Measurements from ENCODE around the gene PEF1. TPM values are rescaled to one million over a fixed set of nuclear protein-coding genes. Genes with fewer than 3 reads are reported as not detected.
"Not testable (repeated sequence)": the region's sequence is repeated elsewhere in the genome, so short reads cannot be mapped to it uniquely, and the experiment has no call there.

PEF1 gene
- total RNA-seq, 2 experiments from 2014 or later, result 50.4 to 51.6 TPM

DNA sequence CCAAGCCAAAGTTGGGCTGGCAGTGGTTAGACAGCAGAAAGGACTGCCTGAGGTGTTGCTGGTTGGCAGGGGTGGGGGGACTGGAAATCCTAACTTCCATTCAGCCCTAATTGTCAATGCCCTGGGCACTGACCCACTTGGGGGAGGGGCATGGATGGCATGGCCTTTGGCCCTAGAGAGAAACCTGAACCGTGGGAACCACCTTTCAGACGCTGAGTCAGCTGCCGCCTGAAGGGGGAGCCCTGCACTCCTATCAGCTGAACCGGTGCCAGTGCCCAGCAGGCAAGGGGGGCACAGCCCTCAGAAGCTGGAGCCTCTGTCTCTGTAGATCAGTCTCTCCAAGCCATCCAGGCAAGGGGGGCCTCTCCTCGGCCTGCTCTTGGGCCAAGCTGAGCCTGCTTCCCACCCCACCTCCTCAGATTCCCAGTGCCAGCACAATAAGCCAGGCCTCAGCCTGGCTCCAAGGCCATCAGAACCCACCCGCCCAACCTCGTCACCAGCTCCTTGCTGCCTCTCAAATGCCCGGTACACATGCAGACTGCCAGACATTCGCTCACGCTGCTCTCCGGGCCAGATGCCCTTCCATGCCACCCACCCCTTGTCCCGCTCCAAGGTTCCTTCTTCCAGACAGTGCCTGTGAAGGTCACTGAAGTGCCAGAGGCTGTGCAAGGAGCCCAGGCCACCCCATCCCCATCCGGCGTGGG lies 56.8 kb downstream of the PEF1 start:
- Mint-ChIP-seq H3K36me3 (ENCODE audit: low read depth) (no peaks in the 10 kb centered on the region), H3K4me3 (no peak overlapping the region), H3K27me3 (peaks cover 13% of the 10 kb centered on the region), H3K27ac (no peak overlapping the region), H3K9me3 (no peaks in the 10 kb centered on the region), H3K4me1 (peaks cover 4% of the 10 kb centered on the region)
- DNase-seq, result peak; percentile 52
- POLR2A ChIA-PET, result no interaction called here
- CTCF ChIA-PET, result interaction anchor here (0.8 to 1.5 kb wide), 3 partner anchors 9 to 201 kb away, joined by 3 read pairs; no protein-coding TSS in a partner anchor

GRCh38 chr1:31587328-31587699 lies 57.4 kb downstream of the PEF1 start:
- H3K9me3 Mint-ChIP-seq; H3K36me3 Mint-ChIP-seq (ENCODE audit: low read depth); H3K4me3 Mint-ChIP-seq; DNase-seq; H3K4me1 Mint-ChIP-seq; POLR2A ChIA-PET; H3K27ac Mint-ChIP-seq: not testable (repeated sequence)
- peaks cover 13% of the 10 kb centered on the region for H3K27me3 Mint-ChIP-seq
- CTCF ChIA-PET, result interaction anchor here (0.8 to 1.5 kb wide), 2 partner anchors 9 to 193 kb away, joined by 3 read pairs; no protein-coding TSS in a partner anchor

DNA sequence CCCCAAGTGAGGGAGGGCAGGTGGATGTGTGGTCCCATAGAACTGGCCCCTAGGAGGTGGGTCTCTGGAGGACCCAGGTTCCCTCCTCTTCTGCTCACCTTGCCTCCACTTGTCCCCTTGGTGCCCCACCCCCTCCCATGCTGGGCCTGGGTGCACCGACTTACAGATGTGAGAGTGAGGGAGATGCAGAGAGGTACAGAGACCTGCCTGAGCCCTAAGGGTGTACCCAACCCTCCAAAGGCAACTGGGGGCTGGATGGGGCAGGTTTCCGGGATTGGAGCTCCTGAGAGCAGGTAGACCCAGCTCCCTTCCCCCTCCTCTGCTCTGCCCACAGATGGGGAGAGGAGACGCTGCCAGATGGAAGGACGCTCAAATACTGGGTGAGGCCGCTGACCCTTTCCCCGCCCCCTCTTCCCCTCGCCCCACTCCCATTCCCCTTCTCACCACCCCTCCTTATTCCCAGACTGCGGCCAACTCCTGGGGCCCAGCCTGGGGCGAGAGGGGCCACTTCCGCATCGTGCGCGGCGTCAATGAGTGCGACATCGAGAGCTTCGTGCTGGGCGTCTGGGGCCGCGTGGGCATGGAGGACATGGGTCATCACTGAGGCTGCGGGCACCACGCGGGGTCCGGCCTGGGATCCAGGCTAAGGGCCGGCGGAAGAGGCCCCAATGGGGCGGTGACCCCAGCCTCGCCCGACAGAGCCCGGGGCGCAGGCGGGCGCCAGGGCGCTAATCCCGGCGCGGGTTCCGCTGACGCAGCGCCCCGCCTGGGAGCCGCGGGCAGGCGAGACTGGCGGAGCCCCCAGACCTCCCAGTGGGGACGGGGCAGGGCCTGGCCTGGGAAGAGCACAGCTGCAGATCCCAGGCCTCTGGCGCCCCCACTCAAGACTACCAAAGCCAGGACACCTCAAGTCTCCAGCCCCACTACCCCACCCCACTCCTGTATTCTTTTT lies 58.0 kb downstream of the PEF1 start:
- DNase-seq, result no peak
- CTCF ChIA-PET, result interaction anchor here (1.5 kb wide), 1 partner anchor 192 kb away, joined by 3 read pairs; no protein-coding TSS in a partner anchor
- H3K9me3 Mint-ChIP-seq, result no peaks in the 10 kb centered on the region
- no peak overlapping the region for H3K4me3 Mint-ChIP-seq
- H3K36me3 Mint-ChIP-seq (ENCODE audit: low read depth), result no peaks in the 10 kb centered on the region
- POLR2A ChIA-PET, result no interaction called here
- H3K27ac Mint-ChIP-seq, result no peak overlapping the region
- peaks cover 4% of the 10 kb centered on the region for H3K4me1 Mint-ChIP-seq
- H3K27me3 Mint-ChIP-seq, result peaks cover 8% of the 10 kb centered on the region

DNA sequence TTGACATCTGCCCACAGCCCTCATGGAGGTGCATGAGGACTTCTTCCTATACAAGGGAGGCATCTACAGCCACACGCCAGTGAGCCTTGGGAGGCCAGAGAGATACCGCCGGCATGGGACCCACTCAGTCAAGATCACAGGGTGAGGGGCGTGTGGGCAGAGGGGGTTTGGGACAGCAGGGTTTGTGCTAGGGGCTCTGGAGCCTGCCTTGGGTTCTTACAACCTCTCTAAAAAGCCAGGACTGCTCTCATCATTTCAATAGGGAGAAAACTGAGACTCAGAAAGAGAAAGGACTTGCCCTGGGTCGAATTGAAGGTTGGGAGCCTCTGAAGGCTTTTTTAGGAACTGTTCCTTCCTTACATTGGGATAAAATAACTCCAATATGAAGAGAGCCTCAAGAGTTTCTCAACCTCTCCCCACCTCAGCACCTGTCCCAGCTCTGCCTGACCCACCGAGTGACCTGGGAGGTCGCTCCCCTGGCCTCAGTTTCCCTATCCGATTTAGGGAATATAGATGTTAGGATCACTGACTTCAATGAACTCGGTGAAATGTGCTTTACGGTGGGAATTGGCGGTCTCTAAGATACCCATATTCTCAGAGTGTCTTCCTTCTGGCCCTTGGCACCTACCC lies 58.8 kb downstream of the PEF1 start:
- ChIA-PET POLR2A (no interaction called here), CTCF (no interaction called here)
- H3K27ac Mint-ChIP-seq, result no peak overlapping the region
- H3K9me3 Mint-ChIP-seq, result no peaks in the 10 kb centered on the region
- peaks cover 8% of the 10 kb centered on the region for H3K27me3 Mint-ChIP-seq
- H3K4me1 Mint-ChIP-seq, result peaks cover 4% of the 10 kb centered on the region
- DNase-seq, result no peak
- no peaks in the 10 kb centered on the region for H3K36me3 Mint-ChIP-seq (ENCODE audit: low read depth)
- no peak overlapping the region for H3K4me3 Mint-ChIP-seq

GRCh38 chr1:31584869-31585735 lies 59.6 kb downstream of the PEF1 start:
- no peaks in the 10 kb centered on the region for H3K36me3 Mint-ChIP-seq (ENCODE audit: low read depth)
- ChIA-PET POLR2A (no interaction called here), CTCF (no interaction called here)
- H3K4me3 Mint-ChIP-seq, result no peak overlapping the region
- no peaks in the 10 kb centered on the region for H3K9me3 Mint-ChIP-seq
- H3K27me3 Mint-ChIP-seq, result peaks cover 8% of the 10 kb centered on the region
- no peak overlapping the region for H3K27ac Mint-ChIP-seq
- peaks cover 4% of the 10 kb centered on the region for H3K4me1 Mint-ChIP-seq
- DNase-seq, result no peak

DNA sequence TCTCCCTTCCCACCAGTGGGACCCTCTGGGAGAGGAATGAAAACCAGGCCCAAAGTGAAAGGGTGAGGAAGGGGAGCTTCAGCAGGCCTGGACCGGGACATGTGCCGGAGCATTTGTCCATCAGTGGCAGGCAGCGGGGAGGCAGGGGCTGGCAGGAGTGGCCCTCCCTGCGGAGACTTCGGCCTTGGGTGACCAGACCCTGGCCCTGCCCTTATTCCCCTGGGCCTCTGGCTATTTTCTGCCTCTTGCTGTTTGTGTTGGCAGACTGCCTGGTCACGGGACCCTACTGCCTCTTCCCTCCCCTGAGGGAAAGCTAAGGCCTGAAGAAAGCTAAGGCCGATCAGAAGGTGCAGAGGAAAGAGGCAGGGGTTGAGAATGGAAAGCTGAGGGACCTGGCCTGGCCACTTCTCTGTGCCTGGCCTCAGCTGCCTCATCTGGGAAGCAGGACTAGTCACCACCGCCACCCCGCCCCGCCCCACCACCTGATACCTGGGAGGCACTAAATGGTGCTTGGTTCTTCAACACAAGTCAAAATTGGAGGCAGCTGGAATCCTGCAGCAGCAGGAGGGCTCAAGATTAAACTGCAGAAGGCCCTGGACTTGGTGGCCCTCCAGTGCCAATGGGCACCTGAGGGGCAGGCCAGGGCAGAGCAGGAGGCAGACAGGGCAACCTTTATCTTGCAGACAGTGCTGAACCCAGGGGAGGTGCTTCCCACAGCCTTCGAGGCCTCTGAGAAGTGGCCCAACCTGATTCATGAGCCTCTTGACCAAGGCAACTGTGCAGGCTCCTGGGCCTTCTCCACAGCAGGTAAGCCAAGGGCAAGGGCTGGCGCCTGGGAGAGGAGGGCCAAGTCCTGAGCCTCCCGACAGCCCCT lies 60.4 kb downstream of the PEF1 start:
- ChIA-PET CTCF (no interaction called here), POLR2A (no interaction called here)
- Mint-ChIP-seq H3K9me3 (no peaks in the 10 kb centered on the region), H3K27me3 (peaks cover 5% of the 10 kb centered on the region), H3K4me1 (peaks cover 2% of the 10 kb centered on the region), H3K27ac (no peak overlapping the region), H3K4me3 (no peak overlapping the region), H3K36me3 (ENCODE audit: low read depth) (no peaks in the 10 kb centered on the region)
- no peak for DNase-seq

GRCh38 chr1:31583082-31583994 lies 61.3 kb downstream of the PEF1 start:
- Mint-ChIP-seq H3K27me3 (peaks cover 2% of the 10 kb centered on the region), H3K4me1 (no peaks in the 10 kb centered on the region), H3K36me3 (ENCODE audit: low read depth) (no peaks in the 10 kb centered on the region), H3K27ac (no peak overlapping the region), H3K4me3 (no peak overlapping the region), H3K9me3 (no peaks in the 10 kb centered on the region)
- DNase-seq, result no peak
- ChIA-PET POLR2A (no interaction called here), CTCF (no interaction called here)

GRCh38 chr1:31581821-31582810 lies 62.6 kb downstream of the PEF1 start:
- Mint-ChIP-seq H3K4me1 (no peaks in the 10 kb centered on the region), H3K36me3 (ENCODE audit: low read depth) (no peaks in the 10 kb centered on the region), H3K9me3 (no peaks in the 10 kb centered on the region), H3K27ac (peak overlapping the region; percentile 15), H3K27me3 (no peaks in the 10 kb centered on the region), H3K4me3 (no peak overlapping the region)
- CTCF ChIA-PET, result no interaction called here
- POLR2A ChIA-PET, result no interaction called here
- no peak for DNase-seq

GRCh38 chr1:31580891-31581603 lies 63.6 kb downstream of the PEF1 start:
- POLR2A ChIA-PET, result interaction anchor here (0.5 kb wide), 1 partner anchor 284 kb away, joined by 3 read pairs; the partner anchor contains the start of genes SNRNP40 and ZCCHC17
- H3K27me3 Mint-ChIP-seq, result no peaks in the 10 kb centered on the region
- DNase-seq, result no peak
- CTCF ChIA-PET, result no interaction called here
- H3K27ac Mint-ChIP-seq, result no peak overlapping the region
- no peak overlapping the region for H3K4me3 Mint-ChIP-seq
- H3K4me1 Mint-ChIP-seq, result peaks cover 2% of the 10 kb centered on the region
- H3K9me3 Mint-ChIP-seq, result no peaks in the 10 kb centered on the region
- H3K36me3 Mint-ChIP-seq (ENCODE audit: low read depth), result no peaks in the 10 kb centered on the region

DNA sequence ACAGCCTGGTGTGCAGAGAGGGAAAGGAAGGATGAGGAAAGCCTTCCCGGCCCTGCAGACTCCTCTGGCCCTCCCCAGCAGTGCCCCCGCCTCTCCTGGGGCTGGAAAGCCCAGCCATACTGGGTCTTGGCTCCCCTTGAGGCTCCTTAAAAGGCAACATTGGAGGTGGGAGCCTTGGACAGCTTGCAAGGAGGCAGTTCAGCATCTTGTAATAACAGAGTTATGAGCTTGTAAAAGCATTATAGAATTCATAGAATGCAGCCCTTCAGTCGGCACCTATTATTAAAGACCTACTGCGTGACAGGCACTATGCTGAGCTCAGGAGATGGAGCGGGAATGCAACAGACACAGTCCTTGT lies 64.2 kb downstream of the PEF1 start:
- H3K4me3 Mint-ChIP-seq, result no peak overlapping the region
- peaks cover 3% of the 10 kb centered on the region for H3K4me1 Mint-ChIP-seq
- DNase-seq, result no peak
- POLR2A ChIA-PET, result interaction anchor here (0.5 kb wide), 1 partner anchor 284 kb away, joined by 3 read pairs; the partner anchor contains the start of genes SNRNP40 and ZCCHC17
- H3K27ac Mint-ChIP-seq, result no peak overlapping the region
- H3K36me3 Mint-ChIP-seq (ENCODE audit: low read depth), result no peaks in the 10 kb centered on the region
- no peaks in the 10 kb centered on the region for H3K9me3 Mint-ChIP-seq
- CTCF ChIA-PET, result no interaction called here
- H3K27me3 Mint-ChIP-seq, result no peaks in the 10 kb centered on the region
